ENCODE measurements around the gene CAPG.

DNA sequence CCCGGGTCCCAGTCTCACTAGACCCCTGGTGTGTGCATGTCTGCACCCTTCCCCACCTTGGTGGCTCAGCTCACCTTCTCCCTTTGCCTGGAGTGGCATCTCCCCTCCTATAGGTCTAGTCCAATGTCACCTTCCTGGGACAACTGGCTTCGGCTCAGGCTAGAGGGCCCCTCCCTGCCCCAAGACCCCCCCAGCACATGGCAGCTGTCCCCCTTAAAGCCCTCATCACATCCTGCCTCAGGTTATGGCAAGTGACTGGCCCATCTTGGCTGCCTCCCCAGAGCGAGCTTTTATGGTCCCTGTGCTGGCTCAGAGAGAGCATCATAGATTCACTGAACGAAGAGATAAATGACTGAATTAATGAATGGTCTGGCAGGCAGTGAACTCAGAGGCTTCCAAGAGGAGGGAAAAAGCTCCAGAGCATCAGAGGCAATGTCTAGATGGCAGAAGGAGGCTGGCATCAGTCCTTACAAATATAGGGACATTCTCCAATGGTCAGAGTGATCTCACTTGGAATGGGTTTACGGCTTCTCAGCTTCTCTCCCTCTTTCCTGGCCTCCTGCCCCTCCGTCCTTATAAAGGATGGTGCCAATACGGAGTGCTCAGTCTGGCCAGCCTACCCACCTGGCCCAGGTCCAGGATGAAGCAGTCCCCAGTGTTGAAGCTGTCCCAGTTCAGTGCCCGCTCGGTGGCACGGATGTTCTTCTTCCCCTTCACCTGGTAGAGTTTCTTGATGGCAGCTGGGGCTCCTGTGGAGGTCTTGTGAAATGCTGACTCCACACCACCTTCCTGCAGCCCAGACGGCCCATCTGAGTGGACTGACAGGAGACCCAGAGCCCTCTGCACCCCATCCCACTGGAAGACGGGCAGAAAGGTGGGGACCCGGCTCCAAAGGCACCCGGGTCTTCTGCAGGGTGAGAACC lies 9.4 kb downstream of the CAPG start:
- TF ChIP-seq POLR2AphosphoS5 (IDR thresholded peaks at IDR 0.05; ENCODE audit: low read depth, low read length) (no peak), POLR2A (IDR thresholded peaks at IDR 0.05; ENCODE audit: low read depth, low read length) (no peak), SPI1 (IDR thresholded peaks at IDR 0.05; ENCODE audit: low read depth, low read length) (no peak), TAF1 (IDR thresholded peaks at IDR 0.05; ENCODE audit: low read depth, low read length) (no peak), POU2F2 (IDR thresholded peaks at IDR 0.05; ENCODE audit: low read depth, low read length) (no peak)

All from GM12891 (cell line).